T47D (cell line): Measurements from ENCODE around the gene RIPOR3.
"Not testable (repeated sequence)": the region's sequence is repeated elsewhere in the genome, so short reads cannot be mapped to it uniquely, and the experiment has no call there.

Source experiments
- DNase-seq, 2 experiments: peaks; one replicate each; pipeline versions ENCODE4 v3.0.0 to v3.0.0-alpha.2; 2011 to 2012; ENCODE audit warnings: low read depth in 1 of 2, low spot score in 1 of 2
- JUND ChIP-seq: IDR thresholded peaks from 2 replicates; pipeline ENCODE4 v1.6.1; 2012; ENCODE audit warnings: low read depth
- in situ Hi-C: cut with HindIII; loops from 2 replicates; pipeline ENCODE4 v1.10.0; 2016; ENCODE audit warnings: low sequenced_read_pairs, low pct_unique_long_range_greater_than_20kb

The RIPOR3 gene

DNA sequence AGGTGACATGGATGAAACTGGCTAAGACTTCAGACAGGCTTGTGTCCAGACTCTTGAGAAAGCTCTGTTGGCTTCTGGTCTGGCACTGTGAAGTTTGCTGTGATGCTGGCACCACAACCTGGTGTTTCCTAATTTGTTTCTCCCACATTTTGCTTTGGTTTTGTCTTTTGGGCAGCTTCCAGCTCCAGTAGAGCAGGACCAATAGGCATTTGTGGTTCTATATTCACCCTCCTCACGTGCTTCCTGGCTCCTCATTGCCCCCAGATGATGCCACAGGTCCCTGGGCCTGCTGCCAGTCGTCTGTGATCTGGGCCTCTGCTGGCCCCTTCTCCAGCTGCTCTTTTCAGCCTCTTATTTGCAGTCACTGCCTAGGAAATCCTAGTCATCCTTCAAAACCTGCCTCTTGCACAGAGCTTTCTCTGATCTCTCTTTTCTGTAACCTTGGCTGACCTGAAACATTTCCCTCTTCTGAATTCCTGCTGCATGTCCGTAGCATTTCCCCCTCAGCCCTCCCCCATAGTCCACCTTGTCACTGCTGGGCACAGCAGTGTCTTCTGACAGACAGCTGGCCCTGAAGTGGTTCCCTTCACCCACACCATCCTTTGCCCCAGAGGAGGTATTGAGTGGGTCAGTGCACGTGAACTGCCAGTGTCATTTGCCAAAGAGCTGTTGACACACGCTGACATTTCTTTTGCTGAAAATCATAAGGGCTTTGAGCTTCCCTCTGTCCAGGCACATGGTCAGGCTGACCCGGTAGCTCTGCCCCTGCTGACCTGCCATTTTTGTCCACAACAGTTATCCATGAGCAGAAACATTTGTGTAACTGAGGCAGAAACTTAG is 118.2 kb downstream of the RIPOR3 start:
- in situ Hi-C loops = no loop called here
- DNase-seq = peak in 1 of 2 experiments; percentile 46
- TF ChIP-seq JUND = no peak

DNA sequence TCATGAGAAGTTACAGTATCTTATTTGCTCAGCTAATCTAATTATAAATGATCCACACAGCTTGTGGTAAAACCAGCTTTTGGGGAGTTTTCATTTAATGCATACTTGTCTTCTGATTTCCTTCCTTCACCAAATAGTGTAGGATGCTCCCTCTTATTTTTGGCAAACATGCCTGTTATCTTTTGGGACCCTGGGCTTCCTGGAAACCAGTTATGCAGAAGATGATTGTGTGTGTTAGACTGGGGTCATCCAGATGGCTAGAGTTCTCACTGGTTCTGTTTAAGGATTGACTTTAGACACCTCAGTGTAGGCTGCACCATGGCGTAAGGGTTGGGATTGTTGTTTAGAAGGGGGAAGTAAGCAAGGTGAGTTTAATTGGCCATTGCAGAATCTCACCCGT is 119.9 kb downstream of the RIPOR3 start:
- TF ChIP-seq JUND = no peak
- DNase-seq = no peak
- in situ Hi-C loops = no loop called here

DNA sequence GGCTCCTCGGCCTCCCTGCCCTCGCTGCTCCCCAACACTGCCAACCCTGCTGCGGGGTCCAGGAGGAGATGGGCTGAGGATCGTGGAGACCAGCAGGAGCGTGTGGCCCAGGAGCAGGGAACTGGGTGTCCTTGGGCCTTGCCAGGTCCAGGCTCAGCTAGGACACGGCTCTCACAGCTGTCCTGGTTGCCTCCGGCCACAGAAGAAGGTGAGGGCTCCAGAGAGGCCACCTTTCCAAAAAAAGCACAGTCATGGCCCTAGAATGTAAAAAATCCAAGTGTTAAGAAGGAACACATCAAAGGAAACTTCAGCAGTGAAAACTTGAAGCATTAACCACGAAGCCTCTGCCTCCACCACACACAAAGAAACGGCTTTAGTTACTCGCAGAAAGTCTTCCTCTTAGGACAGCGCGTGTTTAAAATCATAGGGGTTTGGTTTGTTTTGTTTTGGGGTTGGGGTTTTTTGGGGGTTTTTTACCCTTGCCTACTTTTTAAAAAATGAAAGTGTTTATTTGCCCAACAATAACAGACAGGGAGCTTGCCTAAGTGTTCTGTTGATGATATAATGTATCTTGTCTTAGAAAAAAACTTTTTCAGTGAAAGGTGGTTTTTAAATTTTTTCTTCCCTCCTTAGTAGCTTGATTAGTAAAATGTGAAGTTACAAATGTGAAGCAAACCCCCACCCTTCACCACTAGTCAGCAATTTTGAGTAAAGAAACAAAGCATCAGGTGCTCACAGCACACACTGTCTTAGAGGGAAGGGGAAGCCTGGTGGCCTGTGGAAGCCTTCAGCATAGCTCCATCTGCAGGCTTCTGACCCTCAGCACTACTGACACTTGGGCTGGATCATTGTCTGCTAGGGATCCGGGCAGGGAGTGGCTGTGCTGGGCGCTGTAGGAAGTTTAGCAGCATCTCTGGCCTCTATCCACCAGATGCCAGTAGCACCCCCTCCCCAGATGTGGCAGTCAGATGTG is 121.2 kb downstream of the RIPOR3 start:
- in situ Hi-C loops = no loop called here
- DNase-seq = peak in 1 of 2 experiments; percentile 63
- no peak for TF ChIP-seq JUND

- DNase-seq, in situ Hi-C loops: not testable (repeated sequence)
Observed at GRCh38 chr20:50569487-50569863, 121.9 kb downstream of the RIPOR3 start.

- in situ Hi-C loops = no loop called here
- TF ChIP-seq JUND = no peak
- DNase-seq = no peak
Observed at GRCh38 chr20:50568549-50568942, 122.8 kb downstream of the RIPOR3 start.

DNA sequence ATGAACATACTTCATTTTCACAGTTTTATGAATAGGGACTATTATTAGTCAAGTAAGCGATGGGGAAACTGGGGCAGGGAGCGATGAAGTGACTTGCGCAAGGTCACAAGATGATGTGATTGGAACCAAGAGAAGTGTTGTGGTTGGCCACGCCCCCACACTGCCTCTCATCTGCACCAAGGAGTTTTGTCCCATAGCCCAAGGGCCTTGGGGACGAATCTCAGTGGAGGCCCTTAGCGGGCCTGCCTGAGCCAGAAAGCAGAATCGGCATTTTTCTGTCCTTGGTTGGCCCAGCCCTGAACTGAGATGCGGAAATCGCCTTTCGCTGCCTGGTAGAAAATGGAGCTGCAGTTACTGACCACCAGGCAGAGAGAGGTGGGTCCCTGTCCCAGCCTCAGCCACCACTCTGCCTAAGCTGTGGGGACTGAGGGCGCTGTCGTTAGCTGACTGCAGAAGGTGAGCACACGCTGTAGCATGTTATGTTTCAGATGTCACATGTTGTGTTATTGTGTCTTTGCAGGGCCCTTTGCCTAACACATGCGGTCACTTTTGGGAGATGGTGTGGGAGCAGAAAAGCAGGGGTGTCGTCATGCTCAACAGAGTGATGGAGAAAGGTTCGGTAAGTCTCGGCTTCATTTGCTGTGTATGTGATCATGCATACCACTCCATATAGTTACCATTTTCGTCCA is 123.3 kb downstream of the RIPOR3 start:
- TF ChIP-seq JUND = no peak
- in situ Hi-C loops = no loop called here

DNA sequence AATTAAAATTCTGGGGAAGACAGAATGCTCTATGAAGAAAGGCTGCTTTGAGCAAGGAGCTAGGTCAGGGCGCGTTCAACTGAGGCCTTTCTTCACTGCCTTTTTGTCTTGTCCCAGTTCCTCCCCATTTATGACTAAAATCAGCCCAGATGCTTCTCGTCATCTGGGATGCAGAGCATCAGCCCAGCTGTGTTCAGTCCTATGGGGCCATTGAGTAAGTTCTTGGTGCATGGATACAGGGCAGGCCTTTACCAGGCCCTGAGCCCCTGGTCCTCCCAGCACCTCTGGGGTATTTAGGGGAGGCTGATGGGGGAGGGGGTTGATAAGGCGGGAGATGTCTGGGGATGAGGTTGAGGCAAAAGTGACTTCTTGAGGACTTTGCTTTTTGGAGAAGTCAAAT is 125.5 kb downstream of the RIPOR3 start:
- in situ Hi-C loops = no loop called here
- DNase-seq = no peak
- TF ChIP-seq JUND = no peak

More for the DNA sequence above, 123.3 kb downstream of the RIPOR3 start:
- no peak for DNase-seq

GRCh38 chr20:50565383-50565782 is 126.0 kb downstream of the RIPOR3 start:
- TF ChIP-seq JUND = no peak
- DNase-seq = no peak
- in situ Hi-C loops = no loop called here

DNA sequence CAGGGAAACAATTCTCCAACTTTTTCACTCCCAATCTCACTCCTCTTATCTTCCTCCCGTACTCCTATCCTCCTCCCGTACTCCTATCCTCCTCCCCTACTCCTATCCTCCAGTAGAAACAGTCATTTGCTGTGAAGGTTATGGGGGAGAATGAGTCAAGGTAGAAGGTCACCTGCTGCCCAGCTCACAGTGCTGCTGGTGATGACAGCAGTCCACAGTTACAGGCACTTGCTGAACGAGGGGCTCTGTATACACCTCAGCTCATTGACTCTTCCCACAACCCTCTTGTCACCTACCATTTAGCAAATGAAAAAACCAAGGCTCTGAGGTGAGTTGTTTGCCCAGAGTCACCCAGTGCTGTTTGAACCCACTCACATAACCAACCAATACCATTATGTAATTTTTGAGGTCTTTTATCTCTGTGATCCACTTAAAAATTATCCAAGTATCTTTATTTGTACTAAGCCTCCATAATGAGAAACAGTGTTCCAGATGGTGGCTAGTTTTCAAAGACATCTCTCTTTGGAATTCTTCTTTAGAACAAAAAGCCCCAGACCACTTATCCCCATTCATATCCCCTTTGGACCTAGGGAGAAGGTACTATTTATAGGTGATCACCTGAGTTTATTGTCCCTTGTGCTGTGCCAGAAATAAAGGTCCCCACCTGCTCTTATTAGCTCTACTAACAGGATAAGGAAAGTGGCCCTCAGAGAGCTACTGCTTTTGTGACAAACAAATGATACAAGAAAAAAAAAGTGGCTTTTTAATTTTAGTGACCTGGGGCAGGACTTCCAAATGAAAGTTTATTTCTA is 128.0 kb downstream of the RIPOR3 start:
- no peak for DNase-seq
- TF ChIP-seq JUND = no peak
- in situ Hi-C loops = no loop called here

- in situ Hi-C loops = no loop called here
- TF ChIP-seq JUND = no peak
- DNase-seq = no peak
Observed at GRCh38 chr20:50562262-50562701, 129.1 kb downstream of the RIPOR3 start.

DNA sequence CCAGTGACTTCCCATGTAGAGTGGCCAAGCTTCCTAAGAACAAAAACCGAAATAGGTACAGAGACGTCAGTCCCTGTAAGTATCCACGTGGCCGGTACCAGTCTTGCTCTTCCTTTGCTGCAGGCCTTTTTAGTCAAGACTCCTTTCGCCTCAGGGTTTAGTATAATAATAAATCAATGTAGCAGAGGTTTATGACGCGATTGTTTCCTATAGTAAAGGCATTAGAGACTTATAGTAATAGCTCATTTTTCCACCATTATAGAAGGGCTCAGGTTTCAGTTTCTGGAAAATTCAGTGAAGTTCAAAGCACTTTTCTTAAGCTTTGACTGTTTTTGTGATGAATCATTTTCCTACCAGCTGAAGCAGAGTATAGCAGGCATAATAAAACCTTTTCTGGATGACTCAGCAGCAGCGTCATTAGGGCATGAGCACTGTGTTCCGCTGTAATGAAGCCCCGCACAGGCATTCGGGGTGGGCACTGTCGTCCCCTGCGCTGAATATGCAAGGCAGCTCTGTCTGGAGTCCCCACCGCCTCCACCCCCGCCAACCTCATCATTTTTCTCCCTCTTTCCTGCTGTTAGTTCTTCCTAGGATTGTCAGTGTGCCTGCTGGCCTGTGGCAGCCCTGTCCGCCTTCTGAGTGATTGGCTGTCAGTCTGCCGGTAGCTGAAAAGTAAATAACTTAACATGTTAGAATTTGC is 129.8 kb downstream of the RIPOR3 start:
- in situ Hi-C loops = no loop called here
- DNase-seq = no peak
- no peak for TF ChIP-seq JUND
